PC-9 (cell line): Measurements from ENCODE around the gene FAM120A.

Experiments
- EZH2 ChIP-seq: fragments of 200-600 bp; sonication (generic); IDR thresholded peaks from 2 replicates; pipeline ENCODE4 v1.8.0; 2017; ENCODE audit warnings: antibody characterized with exemption, low read depth
- TF ChIP-seq, protein P1 (sequence below): fragments of 200-600 bp; sonication (generic); conservative IDR thresholded peaks from 2 replicates; pipeline ENCODE4 v1.6.1; 2017; ENCODE audit warnings: mixed run types, antibody characterized with exemption, mild to moderate bottlenecking, moderate library complexity

DNA sequence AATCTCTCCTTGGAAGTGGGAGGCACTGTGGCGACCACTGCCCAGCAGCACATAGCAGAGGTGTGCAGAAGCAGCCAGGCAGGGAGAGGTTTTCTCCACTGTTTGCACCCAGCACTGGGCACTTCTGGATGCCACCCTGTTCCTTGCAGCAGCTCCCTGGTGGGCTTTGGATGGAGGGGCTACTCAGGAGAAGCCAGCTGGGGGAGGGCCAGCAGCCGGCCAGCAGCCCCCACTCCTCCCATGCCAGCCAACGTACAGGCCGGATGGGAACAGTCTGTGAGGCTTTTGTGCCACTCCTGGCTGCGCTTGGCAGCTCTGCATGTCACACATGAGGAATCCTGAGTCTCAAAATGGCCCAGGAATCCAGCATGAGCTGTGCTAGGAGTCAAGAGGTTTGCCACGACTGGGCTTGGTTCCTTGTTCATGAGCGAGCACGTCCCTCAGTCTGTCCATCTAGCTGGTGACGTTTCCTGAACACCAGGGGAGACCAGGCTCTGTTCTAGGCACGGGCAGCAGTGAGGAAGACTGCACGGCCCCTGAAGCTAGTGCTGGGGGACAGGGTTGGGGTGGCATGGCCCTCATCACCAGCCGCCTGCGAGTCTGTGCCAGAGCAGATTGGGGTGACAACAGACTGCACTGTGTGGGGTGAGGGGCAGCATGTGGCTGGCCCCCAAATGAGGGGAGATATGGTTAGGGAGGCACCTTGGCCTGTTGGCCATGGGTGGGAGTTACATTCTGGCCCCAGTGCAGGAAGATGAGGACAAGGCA, 135.0 kb downstream of the FAM120A start:
- TF ChIP-seq, protein P1, sequence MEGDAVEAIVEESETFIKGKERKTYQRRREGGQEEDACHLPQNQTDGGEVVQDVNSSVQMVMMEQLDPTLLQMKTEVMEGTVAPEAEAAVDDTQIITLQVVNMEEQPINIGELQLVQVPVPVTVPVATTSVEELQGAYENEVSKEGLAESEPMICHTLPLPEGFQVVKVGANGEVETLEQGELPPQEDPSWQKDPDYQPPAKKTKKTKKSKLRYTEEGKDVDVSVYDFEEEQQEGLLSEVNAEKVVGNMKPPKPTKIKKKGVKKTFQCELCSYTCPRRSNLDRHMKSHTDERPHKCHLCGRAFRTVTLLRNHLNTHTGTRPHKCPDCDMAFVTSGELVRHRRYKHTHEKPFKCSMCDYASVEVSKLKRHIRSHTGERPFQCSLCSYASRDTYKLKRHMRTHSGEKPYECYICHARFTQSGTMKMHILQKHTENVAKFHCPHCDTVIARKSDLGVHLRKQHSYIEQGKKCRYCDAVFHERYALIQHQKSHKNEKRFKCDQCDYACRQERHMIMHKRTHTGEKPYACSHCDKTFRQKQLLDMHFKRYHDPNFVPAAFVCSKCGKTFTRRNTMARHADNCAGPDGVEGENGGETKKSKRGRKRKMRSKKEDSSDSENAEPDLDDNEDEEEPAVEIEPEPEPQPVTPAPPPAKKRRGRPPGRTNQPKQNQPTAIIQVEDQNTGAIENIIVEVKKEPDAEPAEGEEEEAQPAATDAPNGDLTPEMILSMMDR = no peak
- TF ChIP-seq EZH2 = no peak
